A549 (cell line): ENCODE results near the gene DDX11. TPM values are rescaled to one million over a fixed set of nuclear protein-coding genes. Genes with fewer than 3 reads are reported as not detected.

ENCODE experiments used
- ATAC-seq, 2 experiments: fragments of 200-7000 bp in 1 of 2; fragments of >200 bp in 1 of 2; cut with Nextera tagmentation in 1 of 2; cut with Tn5 transposase in 1 of 2; 3 replicates each; pipeline versions ENCODE4 v1.8.0 to v1.9.1; 2018 to 2020; ENCODE audit warnings: mild to moderate bottlenecking in 1 of 2, moderate library complexity in 1 of 2
- CTCF ChIA-PET: fragments of 300-600 bp; sonication (Branson Sonifier 250); formaldehyde crosslinking; extraction: SDS; loops from one replicate; lab custom pipeline; 2021; ENCODE audit warnings: antibody characterized with exemption, inconsistent platforms; lab: Yijun Ruan, JAX
- POLR2A ChIA-PET: fragments of 350-600 bp; formaldehyde crosslinking; extraction: SDS; loops from one replicate; lab custom pipeline; 2021; ENCODE audit warnings: antibody characterized with exemption, inconsistent platforms; lab: Yijun Ruan, JAX
- DNase-seq, 2 experiments: peaks; one replicate each; pipeline versions ENCODE4 v3.0.0 to v3.0.0-alpha.2; 2011 to 2016; ENCODE audit warnings: low read depth in 1 of 2, low spot score in 1 of 2
- FAIRE-seq: peaks from 2 replicates; lab custom pipeline; 2011; peaks lifted over from hg19 to GRCh38; lab: Jason Lieb, UNC
- H3K27ac ChIP-seq, 2 experiments: fragments of >200 bp; sonication (Bioruptor Twin); formaldehyde crosslinking; 3 replicates each; pipeline ENCODE4 v1.5.1; 2016 to 2017
- H3K4me1 ChIP-seq: fragments of >200 bp; sonication (Bioruptor Twin); formaldehyde crosslinking; 3 replicates; pipeline ENCODE4 v1.6.1; 2016
- H3K4me2 ChIP-seq: fragments of >200 bp; sonication (Bioruptor Twin); formaldehyde crosslinking; 3 replicates; pipeline ENCODE4 v1.6.1; 2016
- H3K4me3 ChIP-seq: fragments of >200 bp; sonication (Bioruptor Twin); formaldehyde crosslinking; 3 replicates; pipeline ENCODE4 v1.5.1; 2016
- H3K9me3 ChIP-seq: fragments of >200 bp; sonication (Bioruptor Twin); formaldehyde crosslinking; 3 replicates; pipeline ENCODE4 v1.6.1; 2016
- CBX2 ChIP-seq: fragments of 200-600 bp; sonication (generic); IDR thresholded peaks from 2 replicates; pipeline ENCODE4 v1.6.1; 2016; ENCODE audit warnings: low read depth, mild to moderate bottlenecking, borderline replicate concordance
- CEBPB ChIP-seq, 2 experiments: fragments of >200 bp in 1 of 2; sonication (Bioruptor Twin) in 1 of 2; formaldehyde crosslinking in 1 of 2; IDR thresholded peaks; 2 replicates each; pipeline ENCODE4 v1.6.1; 2012 to 2016
- EHF ChIP-seq: fragments of 250-450 bp; sonication (Bioruptor Pico); IDR thresholded peaks from 2 replicates; pipeline ENCODE4 v1.5.0; 2020; ENCODE audit warnings: mild to moderate bottlenecking
- EHMT2 ChIP-seq: fragments of 200-600 bp; sonication (generic); IDR thresholded peaks from 2 replicates; pipeline ENCODE4 v1.6.1; 2016; ENCODE audit warnings: antibody characterized with exemption, low read depth, mild to moderate bottlenecking, moderate library complexity
- ELK1 ChIP-seq: fragments of 150-350 bp; IDR thresholded peaks from 2 replicates; pipeline ENCODE4 v1.6.1; 2014; ENCODE audit warnings: low read depth, mild to moderate bottlenecking, low read length
- EP300 ChIP-seq, 2 experiments: fragments of >200 bp; sonication (Bioruptor Twin); formaldehyde crosslinking; IDR thresholded peaks; 2 replicates in 1 of 2; 3 replicates in 1 of 2; pipeline ENCODE4 v1.6.1; 2016 to 2017
- FOXS1 ChIP-seq: fragments of 250-450 bp; sonication (Bioruptor Pico); IDR thresholded peaks from 2 replicates; pipeline ENCODE4 v1.5.0; 2020; ENCODE audit warnings: mild to moderate bottlenecking, moderate library complexity
- GATA3 ChIP-seq: IDR thresholded peaks from 2 replicates; pipeline ENCODE4 v1.6.1; 2012; ENCODE audit warnings: borderline replicate concordance
- HDAC2 ChIP-seq: fragments of 200-600 bp; sonication (generic); IDR thresholded peaks from 2 replicates; pipeline ENCODE4 v1.6.1; 2016
- HOXB5 ChIP-seq: fragments of 250-450 bp; sonication (Bioruptor Pico); IDR thresholded peaks from 2 replicates; pipeline ENCODE4 v1.5.0; 2020; ENCODE audit warnings: mild to moderate bottlenecking, moderate library complexity
- JUN ChIP-seq, 2 experiments: fragments of >200 bp; sonication (Bioruptor Twin); formaldehyde crosslinking; IDR thresholded peaks; 2 replicates in 1 of 2; 3 replicates in 1 of 2; pipeline ENCODE4 v1.6.1; 2016 to 2017
- MAFK ChIP-seq: fragments of 450-650 bp; IDR thresholded peaks from 2 replicates; pipeline ENCODE4 v1.6.1; 2014; ENCODE audit not compliant: partially characterized antibody
- MAZ ChIP-seq: fragments of 150-350 bp; IDR thresholded peaks from 2 replicates; pipeline ENCODE4 v1.6.1; 2014; ENCODE audit warnings: antibody characterized with exemption, low read depth, low read length, borderline replicate concordance
- NFE2L2 ChIP-seq: fragments of 150-350 bp; conservative IDR thresholded peaks from 2 replicates; pipeline ENCODE4 v1.6.1; 2014; ENCODE audit warnings: low read length
- POLR2AphosphoS2 ChIP-seq: conservative IDR thresholded peaks from 2 replicates; pipeline ENCODE4 v1.6.1; 2012; ENCODE audit warnings: low read length, improper control_type of control experiment, inconsistent platforms
- RFX5 ChIP-seq: fragments of 450-650 bp; IDR thresholded peaks from 2 replicates; pipeline ENCODE4 v1.7.1; 2014; ENCODE audit warnings: antibody characterized with exemption, mild to moderate bottlenecking, moderate library complexity
- RNF2 ChIP-seq: fragments of 200-600 bp; sonication (generic); IDR thresholded peaks from 2 replicates; pipeline ENCODE4 v1.6.1; 2016; ENCODE audit warnings: low read depth, mild to moderate bottlenecking, antibody characterized with exemption, moderate library complexity, borderline replicate concordance
- ZC3H11A ChIP-seq: fragments of 450-650 bp; IDR thresholded peaks from 2 replicates; pipeline ENCODE4 v1.6.1; 2014; ENCODE audit warnings: antibody characterized with exemption, mild to moderate bottlenecking
- ZFP36 ChIP-seq: fragments of 450-650 bp; IDR thresholded peaks from 2 replicates; pipeline ENCODE4 v1.6.1; 2014; ENCODE audit warnings: borderline replicate concordance; ENCODE audit not compliant: partially characterized antibody
- WGBS: methylation state at CpG from one replicate; pipeline ENCODE4 v1.1.6; 2017; ENCODE audit errors: missing lambda C conversion rate; 5-methylcytosine and 5-hydroxymethylcytosine counted together
- polyA plus RNA-seq, 4 experiments: library from polyadenylated mRNA; depleted of rRNA in 3 of 4; stranded (reverse); fragments of >200 nt; fragmentation: RNase III in 1 of 4; extraction: RNeasy Plus Mini Kit Qiagen cat#74134 plus additional on column Dnase treatment in 1 of 4; gene quantifications; 2 replicates in 3 of 4; 3 replicates in 1 of 4; pipeline ENCODE4 v1.2.3, GENCODE V29; 2011 to 2017
- TF ChIP-seq, protein P1 (sequence below): IDR thresholded peaks from 2 replicates; pipeline ENCODE4 v1.6.1; 2012
- TF ChIP-seq, protein P2 (sequence below): IDR thresholded peaks from 2 replicates; pipeline ENCODE4 v1.6.1; 2012
- TF ChIP-seq, protein P3 (sequence below): fragments of 250-450 bp; sonication (Bioruptor Pico); IDR thresholded peaks from 2 replicates; pipeline ENCODE4 v1.5.0; 2020; ENCODE audit warnings: low read depth, mild to moderate bottlenecking, moderate library complexity
- TF ChIP-seq, protein P4 (sequence below): fragments of 450-650 bp; IDR thresholded peaks from 2 replicates; pipeline ENCODE4 v1.6.1; 2014; ENCODE audit warnings: antibody characterized with exemption

DDX11 gene
- polyA plus RNA-seq, 2 of the 4 experiments (the other 2 are of a cell fraction): 36.7 to 69.2 TPM

DNA sequence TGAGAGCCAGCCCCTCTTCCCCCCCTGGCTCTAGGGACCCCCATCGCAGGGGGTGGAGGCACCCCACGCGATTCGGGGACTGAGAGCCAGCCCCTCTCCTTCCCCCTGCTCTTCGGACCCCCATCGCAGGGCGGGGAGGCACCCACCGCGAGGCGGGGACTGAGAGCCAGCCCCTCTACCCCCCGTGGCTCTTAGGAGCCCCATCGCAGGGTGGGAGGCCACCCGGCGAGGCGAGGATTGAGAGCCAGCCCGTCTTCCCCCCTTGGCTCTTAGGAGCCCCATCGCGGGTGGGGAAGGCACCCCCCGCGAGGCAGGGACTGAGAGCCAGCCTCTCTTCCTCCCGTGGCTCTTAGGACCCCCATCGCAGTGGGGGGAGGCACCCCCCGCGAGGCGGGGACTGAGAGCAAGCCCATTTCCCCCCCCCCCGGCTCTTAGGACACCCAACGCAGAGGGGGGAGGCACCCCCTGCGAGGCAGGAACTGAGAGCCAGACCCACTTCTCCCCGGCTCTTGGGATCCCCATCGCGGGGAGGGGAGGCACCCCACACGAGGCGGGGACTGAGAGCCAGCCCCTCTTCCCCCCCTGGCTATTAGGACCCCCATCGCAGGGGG is 45.6 kb downstream of the DDX11 start:
- POLR2A ChIA-PET: no interaction called here
- Histone ChIP-seq H3K27ac (peak overlapping the region; percentile 42 to 74; a peak in 4 of 6 replicates), H3K4me1 (peaks cover 19% of the 10 kb centered on the region), H3K4me3 (peak overlapping the region; percentile 64), H3K4me2 (peak overlapping the region; percentile 100), H3K9me3 (no peaks in the 10 kb centered on the region)
- peak in 1 of 2 experiments; percentile 50; a peak in 3 of 6 replicates for ATAC-seq
- no peak for FAIRE-seq
- CTCF ChIA-PET: no interaction called here
- 10% methylated on average over 2 of the region's 34 CpGs for WGBS
- DNase-seq: peak in 1 of 2 experiments; percentile 20
- no peak for TF ChIP-seq RFX5
- no peak for TF ChIP-seq EHF (CRISPR knock-in tag)
- no peak for TF ChIP-seq GATA3
- TF ChIP-seq, protein P1, sequence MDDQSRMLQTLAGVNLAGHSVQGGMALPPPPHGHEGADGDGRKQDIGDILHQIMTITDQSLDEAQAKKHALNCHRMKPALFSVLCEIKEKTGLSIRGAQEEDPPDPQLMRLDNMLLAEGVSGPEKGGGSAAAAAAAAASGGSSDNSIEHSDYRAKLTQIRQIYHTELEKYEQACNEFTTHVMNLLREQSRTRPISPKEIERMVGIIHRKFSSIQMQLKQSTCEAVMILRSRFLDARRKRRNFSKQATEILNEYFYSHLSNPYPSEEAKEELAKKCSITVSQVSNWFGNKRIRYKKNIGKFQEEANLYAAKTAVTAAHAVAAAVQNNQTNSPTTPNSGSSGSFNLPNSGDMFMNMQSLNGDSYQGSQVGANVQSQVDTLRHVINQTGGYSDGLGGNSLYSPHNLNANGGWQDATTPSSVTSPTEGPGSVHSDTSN: no peak
- TF ChIP-seq FOXS1 (CRISPR knock-in tag): no peak
- TF ChIP-seq EHMT2: no peak
- no peak for TF ChIP-seq POLR2AphosphoS2
- no peak for TF ChIP-seq MAZ
- no peak for TF ChIP-seq EP300 (IDR thresholded peaks at IDR 0.05)
- TF ChIP-seq, protein P2, sequence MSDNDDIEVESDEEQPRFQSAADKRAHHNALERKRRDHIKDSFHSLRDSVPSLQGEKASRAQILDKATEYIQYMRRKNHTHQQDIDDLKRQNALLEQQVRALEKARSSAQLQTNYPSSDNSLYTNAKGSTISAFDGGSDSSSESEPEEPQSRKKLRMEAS: no peak
- TF ChIP-seq HOXB5 (CRISPR knock-in tag): no peak
- TF ChIP-seq, protein P3, sequence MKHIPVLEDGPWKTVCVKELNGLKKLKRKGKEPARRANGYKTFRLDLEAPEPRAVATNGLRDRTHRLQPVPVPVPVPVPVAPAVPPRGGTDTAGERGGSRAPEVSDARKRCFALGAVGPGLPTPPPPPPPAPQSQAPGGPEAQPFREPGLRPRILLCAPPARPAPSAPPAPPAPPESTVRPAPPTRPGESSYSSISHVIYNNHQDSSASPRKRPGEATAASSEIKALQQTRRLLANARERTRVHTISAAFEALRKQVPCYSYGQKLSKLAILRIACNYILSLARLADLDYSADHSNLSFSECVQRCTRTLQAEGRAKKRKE (CRISPR knock-in tag): no peak
- TF ChIP-seq HDAC2: no peak
- TF ChIP-seq, protein P4, sequence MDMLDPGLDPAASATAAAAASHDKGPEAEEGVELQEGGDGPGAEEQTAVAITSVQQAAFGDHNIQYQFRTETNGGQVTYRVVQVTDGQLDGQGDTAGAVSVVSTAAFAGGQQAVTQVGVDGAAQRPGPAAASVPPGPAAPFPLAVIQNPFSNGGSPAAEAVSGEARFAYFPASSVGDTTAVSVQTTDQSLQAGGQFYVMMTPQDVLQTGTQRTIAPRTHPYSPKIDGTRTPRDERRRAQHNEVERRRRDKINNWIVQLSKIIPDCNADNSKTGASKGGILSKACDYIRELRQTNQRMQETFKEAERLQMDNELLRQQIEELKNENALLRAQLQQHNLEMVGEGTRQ: no peak
- TF ChIP-seq NFE2L2: no peak
- TF ChIP-seq RNF2: no peak
- no peak for TF ChIP-seq JUN (IDR thresholded peaks at IDR 0.05)
- no peak for TF ChIP-seq ZFP36
- TF ChIP-seq CEBPB (IDR thresholded peaks at IDR 0.05): no peak
- no peak for TF ChIP-seq ZC3H11A

DNA sequence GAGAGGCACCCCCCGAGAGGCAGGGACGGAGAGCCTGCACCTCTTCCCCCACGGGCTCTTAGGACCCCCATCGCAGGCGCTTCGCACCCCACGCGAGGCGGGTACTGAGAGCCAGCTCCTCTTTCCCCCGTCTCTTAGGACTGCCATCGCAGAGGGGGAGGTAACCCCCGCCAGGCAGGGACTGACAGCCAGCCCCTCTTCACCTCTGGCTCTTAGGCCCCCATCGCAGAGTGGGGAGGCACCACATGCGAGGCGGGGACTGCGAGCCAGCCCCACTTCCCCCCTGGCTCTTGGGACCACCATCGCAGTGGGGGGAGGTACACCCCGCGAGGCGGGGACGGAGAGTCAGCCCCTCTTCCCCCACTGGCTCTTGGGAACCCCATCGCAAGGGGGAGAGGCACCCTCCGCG is 46.1 kb downstream of the DDX11 start:
- Histone ChIP-seq H3K9me3 (no peaks in the 10 kb centered on the region), H3K4me3 (no peak overlapping the region), H3K4me1 (peaks cover 19% of the 10 kb centered on the region), H3K27ac (no peak overlapping the region), H3K4me2 (peak overlapping the region; percentile 100; the same call in 2 of the 3 replicates)
- no CpG with 5 or more reads among the region's 24 CpGs for WGBS
- no peak for DNase-seq
- CTCF ChIA-PET: no interaction called here
- ATAC-seq: no peak
- POLR2A ChIA-PET: no interaction called here
- TF ChIP-seq ELK1: no peak
- TF ChIP-seq CBX2: no peak
- TF ChIP-seq EHMT2: no peak
- no peak for TF ChIP-seq MAFK
- TF ChIP-seq, all 56 proteins: peak for 0
- FAIRE-seq: no peak
